LHCN-M2 (cell line): Measurements from ENCODE around the gene SSPN. TPM values are rescaled to one million over a fixed set of nuclear protein-coding genes. Genes with fewer than 3 reads are reported as not detected.

Experiments used
- DNase-seq: peaks from one replicate; pipeline ENCODE4 v3.0.0-alpha.2; 2012; ENCODE audit warnings: low read depth
- total RNA-seq: library from RNA; depleted of rRNA; stranded (reverse); fragments of >200 nt; gene quantifications from 2 replicates; pipeline ENCODE4 v1.2.3, GENCODE V29; 2014; rRNA removed

The SSPN gene
- total RNA-seq, 1 experiment from 2014 or later = 12.8 TPM

- DNase-seq = no peak
These were observed 88.2 kb downstream of the SSPN start for GRCh38 chr12:26283617-26284016.

GRCh38 chr12:26285401-26285800 is 90.0 kb downstream of the SSPN start:
- DNase-seq = no peak

GRCh38 chr12:26286186-26286585 is 90.8 kb downstream of the SSPN start:
- DNase-seq = no peak

- peak; percentile 89 for DNase-seq
These were observed 92.5 kb downstream of the SSPN start for GRCh38 chr12:26287671-26288381.

GRCh38 chr12:26290565-26290964 is 95.2 kb downstream of the SSPN start:
- DNase-seq = no peak

- peak; percentile 36 for DNase-seq
These were observed 97.2 kb downstream of the SSPN start for GRCh38 chr12:26292596-26292995.

- DNase-seq = no peak
These were observed 98.2 kb downstream of the SSPN start for GRCh38 chr12:26293612-26294011.

GRCh38 chr12:26295001-26295400 is 99.6 kb downstream of the SSPN start:
- no peak for DNase-seq

- no peak for DNase-seq
These were observed 102.2 kb downstream of the SSPN start for GRCh38 chr12:26297396-26298070.

- DNase-seq = peak; percentile 83
These were observed 103.6 kb downstream of the SSPN start for GRCh38 chr12:26298785-26299621.

GRCh38 chr12:26299751-26300150 is 104.4 kb downstream of the SSPN start:
- no peak for DNase-seq

Other genes starting within 250 kb of the SSPN start
- gene RASSF8, start 236.9 kb upstream of the SSPN start, total RNA-seq = 24.1 and 26.6 TPM in 2 replicates
- gene BHLHE41, start 70.5 kb upstream of the SSPN start, total RNA-seq = 2.4 and 4.0 TPM in 2 replicates